CD14-positive monocyte (primary cell): Measurements from ENCODE around the gene EVC. TPM values are rescaled to one million over a fixed set of nuclear protein-coding genes. Genes with fewer than 3 reads are reported as not detected.

ENCODE experiments used
- DNase-seq, 3 donors: peaks; one replicate each; pipeline ENCODE4 v3.0.0-alpha.2; 2011 to 2022
- H2AFZ ChIP-seq: 2 replicates; pipeline ENCODE4 v1.6.0; 2012; ENCODE audit warnings: mild to moderate bottlenecking, low read depth, low read length, inconsistent platforms; ENCODE audit not compliant: insufficient read depth, poor library complexity, severe bottlenecking
- H3K27ac ChIP-seq, 2 donors: 1 replicate in 1 of 2; 2 replicates in 1 of 2; pipeline ENCODE4 v1.5.1; 2012 to 2013; ENCODE audit warnings: low read length in 2 of 2, control low read depth in 1 of 2, inconsistent platforms in 1 of 2, low read depth in 1 of 2, mild to moderate bottlenecking in 1 of 2
- H3K27me3 ChIP-seq, 2 donors: one replicate each; pipeline versions ENCODE4 v1.6.0 to v1.6.1; 2011 to 2013; ENCODE audit warnings: low read length in 2 of 2; ENCODE audit not compliant: control insufficient read depth in 2 of 2, insufficient read depth in 2 of 2
- H3K36me3 ChIP-seq, 2 donors: replicated peaks in 1 of 2; 1 replicate in 1 of 2; 2 replicates in 1 of 2; pipeline versions ENCODE4 v1.5.1 to v1.6.1; 2012 to 2013; ENCODE audit warnings: low read length in 2 of 2, control low read depth in 1 of 2, inconsistent platforms in 1 of 2, mild to moderate bottlenecking in 1 of 2; ENCODE audit not compliant: insufficient read depth in 2 of 2, control insufficient read depth in 1 of 2
- H3K4me1 ChIP-seq, 2 donors: 1 replicate in 1 of 2; 2 replicates in 1 of 2; pipeline versions ENCODE4 v1.5.1 to v1.6.1; 2012 to 2013; ENCODE audit warnings: low read length in 2 of 2, control low read depth in 1 of 2, inconsistent platforms in 1 of 2, mild to moderate bottlenecking in 1 of 2, moderate library complexity in 1 of 2; ENCODE audit not compliant: insufficient read depth in 2 of 2, control insufficient read depth in 1 of 2
- H3K4me2 ChIP-seq: replicated peaks from 2 replicates; pipeline ENCODE3; 2012; ENCODE audit warnings: low read length, moderate library complexity, mild to moderate bottlenecking; ENCODE audit not compliant: poor library complexity, severe bottlenecking; ENCODE audit errors: extremely low read depth
- H3K4me3 ChIP-seq, 3 experiments: fragments of 200-600 bp in 1 of 3; sonication (generic) in 1 of 3; replicated peaks in 1 of 3; 1 replicate in 2 of 3; 2 replicates in 1 of 3; pipeline ENCODE4 v1.5.1; 2011 to 2013; ENCODE audit warnings: low read length in 3 of 3, mild to moderate bottlenecking in 3 of 3, control low read depth in 2 of 3, low read depth in 2 of 3, inconsistent platforms in 1 of 3, moderate library complexity in 1 of 3
- H3K79me2 ChIP-seq: 2 replicates; pipeline ENCODE4 v1.6.0; 2012; ENCODE audit warnings: mild to moderate bottlenecking, control low read depth, inconsistent platforms, low read length, moderate library complexity; ENCODE audit not compliant: insufficient read depth
- H3K9ac ChIP-seq: 2 replicates; pipeline ENCODE4 v1.6.0; 2017; ENCODE audit warnings: low read length, mild to moderate bottlenecking; ENCODE audit not compliant: insufficient read depth, poor library complexity, severe bottlenecking
- H3K9me3 ChIP-seq, 2 donors: replicated peaks in 1 of 2; 1 replicate in 1 of 2; 2 replicates in 1 of 2; pipeline versions ENCODE4 v1.5.1 to v1.6.1; 2012 to 2013; ENCODE audit warnings: low read length in 2 of 2, control low read depth in 1 of 2; ENCODE audit not compliant: control insufficient read depth in 1 of 2, insufficient read depth in 1 of 2
- H4K20me1 ChIP-seq: 2 replicates; pipeline ENCODE4 v1.6.0; 2012; ENCODE audit warnings: mild to moderate bottlenecking, low read length, control low read depth, moderate library complexity; ENCODE audit not compliant: insufficient read depth
- H3K27ac Mint-ChIP-seq, 7 donors: one replicate each; pipeline ENCODE4 v1.8.0; 2020; ENCODE audit warnings: mild to moderate bottlenecking in 7 of 7, mixed read lengths in 7 of 7, moderate library complexity in 6 of 7, inconsistent platforms in 2 of 7
- H3K27me3 Mint-ChIP-seq, 3 donors: one replicate each; pipeline ENCODE4 v1.8.0; 2021 to 2022; ENCODE audit warnings: low read depth in 3 of 3, mild to moderate bottlenecking in 3 of 3, mixed read lengths in 3 of 3, moderate library complexity in 3 of 3, inconsistent platforms in 1 of 3
- H3K36me3 Mint-ChIP-seq, 2 donors: one replicate each; pipeline ENCODE4 v1.8.0; 2020; ENCODE audit warnings: mixed read lengths in 2 of 2, inconsistent platforms in 1 of 2, mild to moderate bottlenecking in 1 of 2
- H3K4me1 Mint-ChIP-seq: one replicate; pipeline ENCODE4 v1.8.0; 2020; ENCODE audit warnings: mild to moderate bottlenecking, mixed read lengths
- H3K4me3 Mint-ChIP-seq, 2 donors: one replicate each; pipeline ENCODE4 v1.8.0; 2020; ENCODE audit warnings: mild to moderate bottlenecking in 2 of 2, mixed read lengths in 2 of 2, moderate library complexity in 1 of 2
- H3K9me3 Mint-ChIP-seq, 7 donors: one replicate each; pipeline ENCODE4 v1.8.0; 2020 to 2022; ENCODE audit warnings: mixed read lengths in 7 of 7, mild to moderate bottlenecking in 6 of 7, moderate library complexity in 6 of 7, inconsistent platforms in 2 of 7
- WGBS: methylation state at CpG from one replicate; pipeline ENCODE4 v1.1.5; 2013; ENCODE audit warnings: missing lambda C conversion rate; ENCODE audit not compliant: insufficient coverage; 5-methylcytosine and 5-hydroxymethylcytosine counted together
- intact Hi-C, 2 donors: fragments of 100-400 bp; cut with micrococcal nuclease; formaldehyde crosslinking; loops; one replicate each; pipeline versions ENCODE4 v1.15.0 to v1.15.1; 2023
- polyA plus RNA-seq, 3 donors: library from polyadenylated mRNA; depleted of rRNA in 1 of 3; unstranded in 2 of 3; stranded (reverse) in 1 of 3; fragments of 300-500 nt in 2 of 3; fragments of >200 nt in 1 of 3; fragmentation: Illumina TruSeq in 2 of 3; gene quantifications; 1 replicate in 2 of 3; 2 replicates in 1 of 3; pipeline ENCODE4 v1.2.3, GENCODE V29; 2012 to 2021
- TF ChIP-seq, protein P1 (sequence below): fragments of 200-600 bp; IDR thresholded peaks from one replicate; pipeline ENCODE4 v1.8.0; 2022; ENCODE audit warnings: antibody characterized with exemption, mild to moderate bottlenecking

EVC gene
- polyA plus RNA-seq, 3 donors = 0.36 TPM; not detected in 2

DNA sequence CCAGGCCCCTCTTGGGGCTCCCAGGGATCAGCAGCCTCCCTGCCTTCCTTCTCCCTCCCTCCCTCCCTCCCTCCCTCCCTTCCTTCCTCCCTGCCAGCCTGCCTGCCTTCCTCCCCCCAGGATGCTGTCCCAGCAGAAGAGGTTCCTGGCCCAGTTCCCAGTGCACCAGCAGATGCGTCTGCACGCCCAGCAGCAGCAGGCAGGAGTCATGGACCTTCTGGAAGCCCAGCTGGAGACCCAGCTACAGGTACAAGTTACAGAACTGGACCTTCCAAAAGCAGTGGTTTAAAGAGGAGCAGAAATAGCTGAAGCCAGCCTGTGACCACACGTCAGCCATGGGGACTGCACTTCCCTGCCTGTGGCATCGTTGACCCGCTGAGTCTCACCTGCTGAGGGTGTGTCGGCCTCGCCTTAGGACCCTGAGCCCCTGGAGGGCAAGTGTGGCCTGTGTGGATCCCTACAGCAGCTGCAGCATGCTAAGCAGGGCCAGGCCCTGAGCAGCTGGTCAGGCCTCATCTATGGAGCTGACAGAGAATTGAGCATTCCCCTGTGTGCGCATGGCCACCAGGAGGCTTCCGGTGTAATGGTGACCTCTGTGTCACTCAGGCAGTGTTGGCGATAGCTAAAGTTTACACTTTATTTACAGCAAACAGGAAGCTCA, 97.2 kb downstream of the EVC start:
- H3K27me3 ChIP-seq = no peaks in the 10 kb centered on the region
- H3K36me3 ChIP-seq = no peaks in the 10 kb centered on the region
- H3K4me3 Mint-ChIP-seq = no peak overlapping the region
- no peaks in the 10 kb centered on the region for H3K36me3 Mint-ChIP-seq
- H3K4me3 ChIP-seq = no peak overlapping the region
- 76% methylated on average over 8 of the region's 10 CpGs for WGBS
- H3K27ac ChIP-seq = no peak overlapping the region
- H3K4me1 ChIP-seq = no peaks in the 10 kb centered on the region
- no peaks in the 10 kb centered on the region for H3K79me2 ChIP-seq
- H2AFZ ChIP-seq = no peak overlapping the region
- TF ChIP-seq, protein P1, sequence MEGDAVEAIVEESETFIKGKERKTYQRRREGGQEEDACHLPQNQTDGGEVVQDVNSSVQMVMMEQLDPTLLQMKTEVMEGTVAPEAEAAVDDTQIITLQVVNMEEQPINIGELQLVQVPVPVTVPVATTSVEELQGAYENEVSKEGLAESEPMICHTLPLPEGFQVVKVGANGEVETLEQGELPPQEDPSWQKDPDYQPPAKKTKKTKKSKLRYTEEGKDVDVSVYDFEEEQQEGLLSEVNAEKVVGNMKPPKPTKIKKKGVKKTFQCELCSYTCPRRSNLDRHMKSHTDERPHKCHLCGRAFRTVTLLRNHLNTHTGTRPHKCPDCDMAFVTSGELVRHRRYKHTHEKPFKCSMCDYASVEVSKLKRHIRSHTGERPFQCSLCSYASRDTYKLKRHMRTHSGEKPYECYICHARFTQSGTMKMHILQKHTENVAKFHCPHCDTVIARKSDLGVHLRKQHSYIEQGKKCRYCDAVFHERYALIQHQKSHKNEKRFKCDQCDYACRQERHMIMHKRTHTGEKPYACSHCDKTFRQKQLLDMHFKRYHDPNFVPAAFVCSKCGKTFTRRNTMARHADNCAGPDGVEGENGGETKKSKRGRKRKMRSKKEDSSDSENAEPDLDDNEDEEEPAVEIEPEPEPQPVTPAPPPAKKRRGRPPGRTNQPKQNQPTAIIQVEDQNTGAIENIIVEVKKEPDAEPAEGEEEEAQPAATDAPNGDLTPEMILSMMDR = no peak
- no peak for DNase-seq
- no peak overlapping the region for H3K27ac Mint-ChIP-seq
- H3K27me3 Mint-ChIP-seq = peaks cover 0 to 5% (median 2%) of the 10 kb centered on the region in 3 donors
- no peak overlapping the region for H3K9ac ChIP-seq
- intact Hi-C loops = no loop called here
- H3K4me2 ChIP-seq = no peak overlapping the region
- peaks cover 0 to 1% (median 0%) of the 10 kb centered on the region in 7 donors for H3K9me3 Mint-ChIP-seq
- no peaks in the 10 kb centered on the region for H3K9me3 ChIP-seq
- no peaks in the 10 kb centered on the region for H4K20me1 ChIP-seq
- H3K4me1 Mint-ChIP-seq = no peaks in the 10 kb centered on the region

DNA sequence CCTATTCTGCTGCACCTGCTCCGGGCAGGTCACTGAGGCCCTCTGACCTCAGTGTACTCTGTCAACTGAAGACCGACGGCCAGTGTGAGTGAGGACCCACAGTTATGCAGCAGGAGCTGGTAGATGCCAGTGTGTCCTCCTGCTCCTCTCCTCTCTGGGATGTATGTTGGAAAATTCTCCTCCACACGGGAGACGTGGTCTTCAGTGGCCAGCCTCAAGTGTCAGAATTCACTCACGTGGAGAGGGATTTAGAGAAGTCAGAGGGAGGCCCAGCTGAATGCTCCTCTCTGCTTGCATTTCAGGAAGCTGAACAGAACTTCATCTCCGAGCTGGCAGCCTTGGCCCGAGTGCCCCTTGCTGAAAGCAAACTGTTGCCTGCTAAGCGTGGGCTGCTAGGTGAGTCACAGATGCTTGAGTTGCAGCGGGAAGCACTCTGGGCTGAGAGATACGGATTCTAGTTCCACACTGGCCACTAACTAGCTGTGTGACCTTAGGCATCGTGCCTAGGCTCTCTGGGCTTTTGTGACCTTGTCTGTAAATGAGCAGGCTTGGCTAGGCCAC, 98.3 kb downstream of the EVC start:
- H3K9me3 Mint-ChIP-seq = peaks cover 0 to 1% (median 0%) of the 10 kb centered on the region in 7 donors
- peaks cover 2 to 5% (median 2%) of the 10 kb centered on the region in 3 donors for H3K27me3 Mint-ChIP-seq
- intact Hi-C loops = no loop called here
- H3K27ac Mint-ChIP-seq = no peak overlapping the region
- no peaks in the 10 kb centered on the region for H4K20me1 ChIP-seq
- H3K9ac ChIP-seq = no peak overlapping the region
- no peaks in the 10 kb centered on the region for H3K79me2 ChIP-seq
- H2AFZ ChIP-seq = no peak overlapping the region
- H3K36me3 ChIP-seq = no peaks in the 10 kb centered on the region
- H3K27ac ChIP-seq = no peak overlapping the region
- no peak overlapping the region for H3K4me3 ChIP-seq
- no peaks in the 10 kb centered on the region for H3K27me3 ChIP-seq
- no peaks in the 10 kb centered on the region for H3K9me3 ChIP-seq
- no peaks in the 10 kb centered on the region for H3K4me1 ChIP-seq
- H3K4me2 ChIP-seq = no peak overlapping the region
- 92% methylated on average over 7 of the region's 12 CpGs for WGBS
- H3K36me3 Mint-ChIP-seq = no peaks in the 10 kb centered on the region
- no peak overlapping the region for H3K4me3 Mint-ChIP-seq
- TF ChIP-seq, protein P1 = no peak
- no peaks in the 10 kb centered on the region for H3K4me1 Mint-ChIP-seq
- DNase-seq = no peak
